Measurements from ENCODE around the gene LRP1B.

- TF ChIP-seq POLR2AphosphoS5 (IDR thresholded peaks at IDR 0.05; ENCODE audit: low read depth, low read length) (no peak), SIN3A (IDR thresholded peaks at IDR 0.05; ENCODE audit: borderline replicate concordance, insufficient read depth, low read length) (no peak)
These were observed 190.1 kb downstream of the LRP1B start for GRCh38 chr2:141940709-141941108.

Measured in PFSK-1 (cell line).